ENCODE data around the gene TIFAB. TPM values are rescaled to one million over a fixed set of nuclear protein-coding genes. Genes with fewer than 3 reads are reported as not detected.

TIFAB gene
- total RNA-seq, 1 donor, result not detected

- Histone ChIP-seq H3K27ac (ENCODE audit: low read depth, low read length) (peak overlapping the region; percentile 1), H3K27me3 (ENCODE audit: insufficient read depth, low read length) (peaks cover 15% of the 10 kb centered on the region), H4K20me1 (ENCODE audit: insufficient read depth, low read length) (no peaks in the 10 kb centered on the region), H3K9me3 (ENCODE audit: low read depth, low read length) (no peaks in the 10 kb centered on the region), H3K36me3 (ENCODE audit: insufficient read depth, low read length) (no peaks in the 10 kb centered on the region), H3K79me2 (ENCODE audit: insufficient read depth, low read length) (no peaks in the 10 kb centered on the region), H3K4me1 (ENCODE audit: insufficient read depth, low read length) (peaks cover 27% of the 10 kb centered on the region), H2AFZ (ENCODE audit: low read length) (peak overlapping the region; percentile 93), H3K4me2 (ENCODE audit: insufficient read depth, low read length) (peak overlapping the region; percentile 92), H3K4me3 (ENCODE audit: insufficient read depth, low read length) (peak overlapping the region; percentile 77)
- no peak for TF ChIP-seq CTCF (IDR thresholded peaks at IDR 0.05; ENCODE audit: extremely low read depth, low read depth, low read length)
- peak; percentile 98 for DNase-seq (ENCODE audit: insufficient read length, low spot score, missing footprints)
Observed at GRCh38 chr5:135488727-135489465, 36.7 kb upstream of the TIFAB start.

- peaks cover 15% of the 10 kb centered on the region for H3K27me3 ChIP-seq (ENCODE audit: insufficient read depth, low read length)
- no peaks in the 10 kb centered on the region for H3K36me3 ChIP-seq (ENCODE audit: insufficient read depth, low read length)
- TF ChIP-seq CTCF (IDR thresholded peaks at IDR 0.05; ENCODE audit: extremely low read depth, low read depth, low read length), result no peak
- H2AFZ ChIP-seq (ENCODE audit: low read length), result peak overlapping the region; percentile 93
- no peaks in the 10 kb centered on the region for H3K79me2 ChIP-seq (ENCODE audit: insufficient read depth, low read length)
- H3K27ac ChIP-seq (ENCODE audit: low read depth, low read length), result no peak overlapping the region
- H4K20me1 ChIP-seq (ENCODE audit: insufficient read depth, low read length), result no peaks in the 10 kb centered on the region
- H3K4me3 ChIP-seq (ENCODE audit: insufficient read depth, low read length), result peak overlapping the region; percentile 77
- DNase-seq (ENCODE audit: insufficient read length, low spot score, missing footprints), result no peak
- peaks cover 19% of the 10 kb centered on the region for H3K4me1 ChIP-seq (ENCODE audit: insufficient read depth, low read length)
- peak overlapping the region; percentile 92 for H3K4me2 ChIP-seq (ENCODE audit: insufficient read depth, low read length)
- H3K9me3 ChIP-seq (ENCODE audit: low read depth, low read length), result no peaks in the 10 kb centered on the region
Observed at GRCh38 chr5:135487839-135488514, 35.8 kb upstream of the TIFAB start.

DNA sequence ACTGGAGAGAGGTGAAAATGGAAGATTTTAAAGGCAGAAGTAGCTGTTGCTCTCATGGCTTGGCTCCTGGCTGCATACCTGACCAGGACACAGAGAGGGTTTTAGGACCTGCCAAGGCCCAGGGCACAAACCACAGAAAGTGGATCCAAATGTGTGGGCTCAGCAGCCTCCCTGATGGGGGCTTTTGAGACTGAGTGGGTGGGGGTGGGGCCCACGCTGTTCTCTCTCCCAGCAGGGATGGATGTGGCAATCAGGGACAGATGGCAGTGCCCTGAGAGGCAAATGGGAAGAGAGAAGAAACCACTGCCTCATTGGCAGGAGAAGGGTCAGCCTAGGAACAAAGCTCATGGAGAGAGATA lies 34.9 kb upstream of the TIFAB start:
- H3K36me3 ChIP-seq (ENCODE audit: insufficient read depth, low read length), result no peaks in the 10 kb centered on the region
- no peak overlapping the region for H3K4me3 ChIP-seq (ENCODE audit: insufficient read depth, low read length)
- H3K4me1 ChIP-seq (ENCODE audit: insufficient read depth, low read length), result peaks cover 14% of the 10 kb centered on the region
- TF ChIP-seq CTCF (IDR thresholded peaks at IDR 0.05; ENCODE audit: extremely low read depth, low read depth, low read length), result no peak
- no peaks in the 10 kb centered on the region for H3K79me2 ChIP-seq (ENCODE audit: insufficient read depth, low read length)
- H3K4me2 ChIP-seq (ENCODE audit: insufficient read depth, low read length), result no peak overlapping the region
- H2AFZ ChIP-seq (ENCODE audit: low read length), result no peak overlapping the region
- H3K27me3 ChIP-seq (ENCODE audit: insufficient read depth, low read length), result peaks cover 15% of the 10 kb centered on the region
- DNase-seq (ENCODE audit: insufficient read length, low spot score, missing footprints), result peak; percentile 69
- no peaks in the 10 kb centered on the region for H4K20me1 ChIP-seq (ENCODE audit: insufficient read depth, low read length)
- no peaks in the 10 kb centered on the region for H3K9me3 ChIP-seq (ENCODE audit: low read depth, low read length)
- H3K27ac ChIP-seq (ENCODE audit: low read depth, low read length), result no peak overlapping the region
